NCI-H82 treated with DMSO at 0.1 percent for 48 hours (cell line): Measurements from ENCODE around the gene ZNF695.

Experiments used
- DNase-seq: peaks from one replicate; lab custom pipeline; 2025; ENCODE audit not compliant: unreplicated experiment; lab: John Stamatoyannopoulos, UW

The ZNF695 gene

GRCh38 chr1:246959944-246960693, 47.7 kb downstream of the ZNF695 start:
- no peak for DNase-seq

GRCh38 chr1:246954126-246954525, 53.7 kb downstream of the ZNF695 start:
- DNase-seq, result no peak

GRCh38 chr1:246951413-246951812, 56.4 kb downstream of the ZNF695 start:
- DNase-seq, result no peak

- no peak for DNase-seq
Observed at GRCh38 chr1:246949956-246950355, 57.9 kb downstream of the ZNF695 start.

- DNase-seq, result no peak
Observed at GRCh38 chr1:246947255-246947654, 60.6 kb downstream of the ZNF695 start.

- DNase-seq, result no peak
Observed at GRCh38 chr1:246946366-246946765, 61.5 kb downstream of the ZNF695 start.
